Measurements from ENCODE around the gene SERP2. TPM values are rescaled to one million over a fixed set of nuclear protein-coding genes. Genes with fewer than 3 reads are reported as not detected.

SERP2 gene
- total and polyA plus RNA-seq, 2 donors (not counting 1 experiment from before 2014, with no cell fraction given), result 0.43 TPM; not detected in 1

- WGBS (ENCODE audit: insufficient coverage), result 90% methylated on average over 3 of the region's 3 CpGs
- H3K27ac ChIP-seq (ENCODE audit: low read length in 2 of 2), result no peak overlapping the region
- H3K36me3 ChIP-seq (replicated peaks in 1 of 2; ENCODE audit: control extremely low read depth in 1 of 2, control insufficient read depth in 1 of 2, extremely low read depth in 1 of 2, insufficient read depth in 2 of 2, low read length in 1 of 2), result no peaks in the 10 kb centered on the region
- no peak overlapping the region for H3K27ac Mint-ChIP-seq
- ChIA-PET CTCF (interaction anchor here (1.6 kb wide), 1 partner anchor 38 kb away, joined by 3 read pairs; no protein-coding TSS in a partner anchor), POLR2A (no interaction called here)
- ATAC-seq (ENCODE audit: low read depth), result no peak
- peaks cover 15% of the 10 kb centered on the region for H3K27me3 Mint-ChIP-seq
- intact Hi-C loops (cut with micrococcal nuclease), result no loop called here
- no peaks in the 10 kb centered on the region for H4K20me1 ChIP-seq (ENCODE audit: control insufficient read depth, insufficient read depth, low read length, poor library complexity, severe bottlenecking)
- no peak overlapping the region for H2AFZ ChIP-seq (ENCODE audit: insufficient read depth, low read depth, low read length, poor library complexity, severe bottlenecking)
- H3K4me3 Mint-ChIP-seq, result no peak overlapping the region
- no peaks in the 10 kb centered on the region for H3K4me1 Mint-ChIP-seq
- TF ChIP-seq CTCF (IDR thresholded peaks at IDR 0.05), result no peak
- TF ChIP-seq EZH2 (IDR thresholded peaks at IDR 0.05; ENCODE audit: borderline replicate concordance, insufficient read depth, low read depth, low read length, poor library complexity, severe bottlenecking), result no peak
- H3K9ac ChIP-seq (ENCODE audit: low read length), result no peak overlapping the region
- no peaks in the 10 kb centered on the region for H3K4me1 ChIP-seq (ENCODE audit: control insufficient read depth in 2 of 2, insufficient read depth in 2 of 2, low read length in 2 of 2)
- no peaks in the 10 kb centered on the region for H3K9me3 Mint-ChIP-seq (ENCODE audit: insufficient read depth)
- H3K27me3 ChIP-seq (replicated peaks in 1 of 4; ENCODE audit: control extremely low read depth in 1 of 4, control insufficient read depth in 3 of 4, insufficient read depth in 4 of 4, low read length in 3 of 4), result peaks cover 0 to 2% (median 0%) of the 10 kb centered on the region in 4 experiments
- no peak for DNase-seq
- H3K9me3 ChIP-seq (ENCODE audit: control extremely low read depth in 1 of 3, control insufficient read depth in 2 of 3, insufficient read depth in 1 of 3, low read length in 2 of 3), result no peaks in the 10 kb centered on the region
- no peaks in the 10 kb centered on the region for H3K79me2 ChIP-seq (ENCODE audit: control insufficient read depth, insufficient read depth, low read length)
- no peak overlapping the region for H3K4me3 ChIP-seq (ENCODE audit: control extremely low read depth in 1 of 5, extremely low read depth in 1 of 5, insufficient read depth in 1 of 5, low read depth in 2 of 5, low read length in 4 of 5)
- H3K4me2 ChIP-seq (replicated peaks; ENCODE audit: low read depth, low read length, poor library complexity, severe bottlenecking), result no peak overlapping the region
Observed at GRCh38 chr13:44399074-44399473, 25.4 kb downstream of the SERP2 start.

GRCh38 chr13:44400736-44401135, 27.1 kb downstream of the SERP2 start:
- Histone ChIP-seq H3K27me3 (replicated peaks in 1 of 4; ENCODE audit: control extremely low read depth in 1 of 4, control insufficient read depth in 3 of 4, insufficient read depth in 4 of 4, low read length in 3 of 4) (peaks cover 0 to 1% (median 0%) of the 10 kb centered on the region in 4 experiments), H3K9ac (ENCODE audit: low read length) (no peak overlapping the region), H3K79me2 (ENCODE audit: control insufficient read depth, insufficient read depth, low read length) (no peaks in the 10 kb centered on the region), H2AFZ (ENCODE audit: insufficient read depth, low read depth, low read length, poor library complexity, severe bottlenecking) (no peak overlapping the region), H3K4me2 (replicated peaks; ENCODE audit: low read depth, low read length, poor library complexity, severe bottlenecking) (no peak overlapping the region), H4K20me1 (ENCODE audit: control insufficient read depth, insufficient read depth, low read length, poor library complexity, severe bottlenecking) (no peaks in the 10 kb centered on the region), H3K27ac (ENCODE audit: low read length in 2 of 2) (no peak overlapping the region), H3K36me3 (replicated peaks in 1 of 2; ENCODE audit: control extremely low read depth in 1 of 2, control insufficient read depth in 1 of 2, extremely low read depth in 1 of 2, insufficient read depth in 2 of 2, low read length in 1 of 2) (no peaks in the 10 kb centered on the region), H3K4me3 (ENCODE audit: control extremely low read depth in 1 of 5, extremely low read depth in 1 of 5, insufficient read depth in 1 of 5, low read depth in 2 of 5, low read length in 4 of 5) (no peak overlapping the region), H3K4me1 (ENCODE audit: control insufficient read depth in 2 of 2, insufficient read depth in 2 of 2, low read length in 2 of 2) (no peaks in the 10 kb centered on the region), H3K9me3 (ENCODE audit: control extremely low read depth in 1 of 3, control insufficient read depth in 2 of 3, insufficient read depth in 1 of 3, low read length in 2 of 3) (no peaks in the 10 kb centered on the region)
- DNase-seq, result no peak
- TF ChIP-seq EZH2 (IDR thresholded peaks at IDR 0.05; ENCODE audit: borderline replicate concordance, insufficient read depth, low read depth, low read length, poor library complexity, severe bottlenecking) (no peak), CTCF (IDR thresholded peaks at IDR 0.05) (no peak)
- intact Hi-C loops (cut with micrococcal nuclease), result no loop called here
- Mint-ChIP-seq H3K27ac (no peak overlapping the region), H3K4me1 (no peaks in the 10 kb centered on the region), H3K9me3 (ENCODE audit: insufficient read depth) (no peaks in the 10 kb centered on the region), H3K27me3 (peaks cover 15% of the 10 kb centered on the region), H3K4me3 (no peak overlapping the region)
- CTCF ChIA-PET, result no interaction called here
- POLR2A ChIA-PET, result interaction anchor here (0.7 kb wide), 1 partner anchor 15 kb away, joined by 7 read pairs; no protein-coding TSS in a partner anchor
- no peak for ATAC-seq (ENCODE audit: low read depth)

Measured in B cell (primary cell).